Muscle of leg (tissue), 11 donors: Measurements from ENCODE around the gene ARID3B. TPM values are rescaled to one million over a fixed set of nuclear protein-coding genes. Genes with fewer than 3 reads are reported as not detected.
A peak's percentile ranks its signal among the peaks of the same experiment; 100 is the strongest.
"Not testable (repeated sequence)": the region's sequence is repeated elsewhere in the genome, so short reads cannot be mapped to it uniquely, and the experiment has no call there.

Experiments used
- DNase-seq: peaks from one replicate; pipeline ENCODE4 v3.0.0; 2013
- H3K27ac ChIP-seq: one replicate; pipeline ENCODE4 v1.5.1; 2013; ENCODE audit warnings: mild to moderate bottlenecking, low read length, control low read depth
- H3K27me3 ChIP-seq: one replicate; pipeline ENCODE4 v1.6.1; 2013; ENCODE audit warnings: low read length; ENCODE audit not compliant: control insufficient read depth, insufficient read depth
- H3K36me3 ChIP-seq: one replicate; pipeline ENCODE4 v1.6.1; 2013; ENCODE audit warnings: low read length; ENCODE audit not compliant: control insufficient read depth, insufficient read depth
- H3K4me1 ChIP-seq: one replicate; pipeline ENCODE4 v1.6.1; 2013; ENCODE audit warnings: low read length; ENCODE audit not compliant: control insufficient read depth, insufficient read depth
- H3K4me3 ChIP-seq: one replicate; pipeline ENCODE4 v1.5.1; 2013; ENCODE audit warnings: low read length, control low read depth
- H3K9me3 ChIP-seq: replicated peaks from 2 replicates; pipeline ENCODE4 v1.6.1; 2013; ENCODE audit warnings: low read depth, low read length; ENCODE audit not compliant: control insufficient read depth
- WGBS: methylation state at CpG from one replicate; pipeline ENCODE4 v1.1.5; 2013; ENCODE audit warnings: missing lambda C conversion rate; ENCODE audit not compliant: insufficient coverage; 5-methylcytosine and 5-hydroxymethylcytosine counted together
- polyA plus RNA-seq, 8 donors: library from polyadenylated mRNA; unstranded; fragments of 120-200 nt; gene quantifications; one replicate each; pipeline versions ENCODE4 v1.2.1 to v1.2.3, GENCODE V29; 2013; ENCODE audit warnings: inconsistent platforms in 1 of 8, low replicate concordance in 1 of 8; ENCODE audit not compliant: insufficient read length in 8 of 8, insufficient read depth in 1 of 8
- total RNA-seq: library from RNA; stranded (reverse); fragments of 120-200 nt; gene quantifications from one replicate; pipeline ENCODE4 v1.2.4, GENCODE V29; 2013

ARID3B gene
- total and polyA plus RNA-seq, 9 donors = 2.5 to 6.3 (median 4.6) TPM

- DNase-seq = no peak
- 27% methylated on average over 3 of the region's 4 CpGs for WGBS
- H3K4me3 ChIP-seq = no peak overlapping the region
Observed at GRCh38 chr15:74531144-74531811, 9.7 kb upstream of the ARID3B start.

GRCh38 chr15:74535388-74536084 is 5.5 kb upstream of the ARID3B start:
- Histone ChIP-seq H3K36me3 (no peaks in the 10 kb centered on the region), H3K27ac (no peak overlapping the region), H3K9me3 (no peaks in the 10 kb centered on the region), H3K4me3 (no peak overlapping the region), H3K4me1 (peaks cover 9% of the 10 kb centered on the region), H3K27me3 (no peaks in the 10 kb centered on the region)
- DNase-seq = no peak
- no CpG with 5 or more reads among the region's 3 CpGs for WGBS

More at GRCh38 chr15:74531144-74531811, 9.7 kb upstream of the ARID3B start:
- no peaks in the 10 kb centered on the region for H3K4me1 ChIP-seq
- no peaks in the 10 kb centered on the region for H3K27me3 ChIP-seq
- no peaks in the 10 kb centered on the region for H3K9me3 ChIP-seq
- no peaks in the 10 kb centered on the region for H3K36me3 ChIP-seq
- H3K27ac ChIP-seq = no peak overlapping the region

- no peak for DNase-seq
- WGBS = 89% methylated on average over 1 of the region's 1 CpG
- Histone ChIP-seq H3K9me3 (no peaks in the 10 kb centered on the region), H3K27ac (no peak overlapping the region), H3K4me3 (no peak overlapping the region), H3K27me3 (no peaks in the 10 kb centered on the region), H3K36me3 (no peaks in the 10 kb centered on the region), H3K4me1 (peaks cover 19% of the 10 kb centered on the region)
Observed at GRCh38 chr15:74537736-74538135, 3.3 kb upstream of the ARID3B start.

- DNase-seq, H3K27ac ChIP-seq, H3K9me3 ChIP-seq, H3K36me3 ChIP-seq, H3K4me3 ChIP-seq, H3K27me3 ChIP-seq: not testable (repeated sequence)
- H3K4me1 ChIP-seq = peaks cover 19% of the 10 kb centered on the region
- WGBS = 92% methylated on average over 11 of the region's 12 CpGs
Observed at GRCh38 chr15:74539521-74539920, 1.5 kb upstream of the ARID3B start.

- peak; percentile 23 for DNase-seq
- H3K27me3 ChIP-seq = no peaks in the 10 kb centered on the region
- H3K4me1 ChIP-seq = peaks cover 19% of the 10 kb centered on the region
- peak overlapping the region; percentile 88 for H3K4me3 ChIP-seq
- no peaks in the 10 kb centered on the region for H3K9me3 ChIP-seq
- H3K36me3 ChIP-seq = peaks cover 2% of the 10 kb centered on the region
- H3K27ac ChIP-seq = peak overlapping the region; percentile 80
- 0% methylated on average over 13 of the region's 17 CpGs for whole genome bisulfite sequencing
Observed at GRCh38 chr15:74540161-74540760, 759 bp upstream of the ARID3B start.

- H3K36me3 ChIP-seq = peaks cover 2% of the 10 kb centered on the region
- H3K27ac ChIP-seq = peak overlapping the region; percentile 55
- DNase-seq = peak; percentile 52
- under 1% methylated on average over 19 of the region's 21 CpGs for WGBS
- H3K4me3 ChIP-seq = peak overlapping the region; percentile 95
- no peaks in the 10 kb centered on the region for H3K9me3 ChIP-seq
- peaks cover 33% of the 10 kb centered on the region for H3K4me1 ChIP-seq
- no peaks in the 10 kb centered on the region for H3K27me3 ChIP-seq
Observed at GRCh38 chr15:74541494-74542165, 610 bp downstream of the ARID3B start.

GRCh38 chr15:74542166-74543042 is 1.4 kb downstream of the ARID3B start:
- Histone ChIP-seq H3K4me3 (peak overlapping the region; percentile 95), H3K27me3 (no peaks in the 10 kb centered on the region), H3K36me3 (peaks cover 2% of the 10 kb centered on the region), H3K9me3 (no peaks in the 10 kb centered on the region), H3K4me1 (peaks cover 35% of the 10 kb centered on the region), H3K27ac (peak overlapping the region; percentile 55)
- peak; percentile 27 for DNase-seq
- WGBS = 85% methylated on average over 3 of the region's 8 CpGs

GRCh38 chr15:74543043-74543422 is 2.0 kb downstream of the ARID3B start:
- H3K36me3 ChIP-seq = peaks cover 2% of the 10 kb centered on the region
- no peak for DNase-seq
- no peak overlapping the region for H3K4me3 ChIP-seq
- H3K9me3 ChIP-seq = no peaks in the 10 kb centered on the region
- H3K27me3 ChIP-seq = no peaks in the 10 kb centered on the region
- peaks cover 37% of the 10 kb centered on the region for H3K4me1 ChIP-seq
- WGBS = 50% methylated on average over 2 of the region's 3 CpGs
- no peak overlapping the region for H3K27ac ChIP-seq

- no peak overlapping the region for H3K27ac ChIP-seq
- H3K4me3 ChIP-seq = no peak overlapping the region
- H3K36me3 ChIP-seq = peaks cover 2% of the 10 kb centered on the region
- no peaks in the 10 kb centered on the region for H3K9me3 ChIP-seq
- H3K27me3 ChIP-seq = no peaks in the 10 kb centered on the region
- DNase-seq = no peak
- peaks cover 42% of the 10 kb centered on the region for H3K4me1 ChIP-seq
- WGBS = 57% methylated on average over 1 of the region's 3 CpGs
Observed at GRCh38 chr15:74543583-74543982, 2.6 kb downstream of the ARID3B start.
